ENCODE measurements around the gene KATNA1. TPM values are rescaled to one million over a fixed set of nuclear protein-coding genes. Genes with fewer than 3 reads are reported as not detected.

Gene KATNA1
- total RNA-seq (10 to 100 TPM in 8 of 10 donors, 1 to 10 TPM in 2; 9.4 to 14.2 (median 12.0) TPM), polyA plus RNA-seq (10 to 100 TPM in 1 of 2 donors, 1 to 10 TPM in 1; 6.8 to 13.3 TPM)
- long read RNA-seq, donor 1, transcript KATNA1-203 (11 exons, 1,984 nt) = major isoform, 19 of 22 reads
- long read RNA-seq, donor 1, partial matches to known transcripts = 0 of 22 reads
- long read RNA-seq, donor 1, other reads (novel, unspliced or antisense) = 3 of 22 reads
- long read RNA-seq, donor 2, transcript KATNA1-203 (11 exons, 1,984 nt) = major isoform, 28 of 33 reads
- long read RNA-seq, donor 2, partial matches to known transcripts = 2 of 33 reads
- long read RNA-seq, donor 2, other reads (novel, unspliced or antisense) = 2 of 33 reads
- long read RNA-seq, donor 3, transcript KATNA1-203 (11 exons, 1,984 nt) = major isoform, 55 of 61 reads
- long read RNA-seq, donor 3, partial matches to known transcripts = 0 of 61 reads
- long read RNA-seq, donor 3, other reads (novel, unspliced or antisense) = 6 of 61 reads

GRCh38 chr6:149648148-149649145 is at the start of gene KATNA1:
TSS of gene KATNA1 (minus strand) at chr6:149648714. CDS start at chr6:149638547, 10,167 bp downstream.
- Histone ChIP-seq H3K4me3 (peak within 1 kb of the TSS; percentile 76 to 95 (median 86)), H3K9me3 (no peaks in the 10 kb centered on the region), H3K36me3 (no peaks in the 10 kb centered on the region), H3K27ac (peak within 1 kb of the TSS; percentile 19 to 93 (median 87)), H3K27me3 (no peaks in the 10 kb centered on the region), H3K4me1 (peaks cover 0 to 28% (median 18%) of the 10 kb centered on the region in 9 donors)
- intact Hi-C loops (cut with DNase I) = loop anchor here in 2 of 10 donors (5.0 kb wide), 2 partner anchors 69 to 81 kb away; partner anchors contain the start of genes GINM1 (in 1 of the 2) and LATS1 (in 1 of the 2)
- DNase-seq (peak; percentile 85 to 91), ATAC-seq (peak; percentile 97 to 99 (median 98))
- peak in 4 of 9 donors; percentile 9 to 21 (median 18) for TF ChIP-seq CTCF (IDR thresholded peaks at IDR 0.05)
- 1% methylated on average over 69 of the region's 69 CpGs for WGBS, 2 donors

- H3K27ac ChIP-seq = no peak overlapping the region
- peaks cover 0 to 82% (median 3%) of the 10 kb centered on the region in 9 donors for H3K36me3 ChIP-seq
- H3K27me3 ChIP-seq = no peaks in the 10 kb centered on the region
- no peak overlapping the region for H3K4me3 ChIP-seq
- WGBS, 2 donors = 96 to 98% methylated on average over 2 of the region's 2 CpGs
- H3K9me3 ChIP-seq = no peaks in the 10 kb centered on the region
- TF ChIP-seq CTCF (IDR thresholded peaks at IDR 0.05) = no peak
- peaks cover 0 to 43% (median 19%) of the 10 kb centered on the region in 9 donors for H3K4me1 ChIP-seq
- intact Hi-C loops (cut with DNase I) = no loop called here
- ATAC-seq (no peak), DNase-seq (no peak)
These were observed 49.7 kb upstream of the KATNA1 start for GRCh38 chr6:149698175-149698574.

GRCh38 chr6:149696901-149697300 is 48.4 kb upstream of the KATNA1 start:
- Histone ChIP-seq H3K36me3 (peaks cover 0 to 91% (median 7%) of the 10 kb centered on the region in 9 donors), H3K27me3 (no peaks in the 10 kb centered on the region), H3K4me3 (no peak overlapping the region), H3K27ac (no peak overlapping the region), H3K4me1 (peaks cover 0 to 34% (median 19%) of the 10 kb centered on the region in 9 donors), H3K9me3 (no peaks in the 10 kb centered on the region)
- intact Hi-C loops (cut with DNase I) = no loop called here
- TF ChIP-seq CTCF (IDR thresholded peaks at IDR 0.05) = no peak
- DNase-seq = no peak
- WGBS, 2 donors = 40 to 56% methylated on average over 1 of the region's 1 CpG
- ATAC-seq = no peak

GRCh38 chr6:149694921-149695320 is 46.4 kb upstream of the KATNA1 start:
- DNase-seq (no peak), ATAC-seq (no peak)
- Histone ChIP-seq H3K4me3 (no peak overlapping the region), H3K27ac (no peak overlapping the region), H3K9me3 (no peaks in the 10 kb centered on the region), H3K27me3 (no peaks in the 10 kb centered on the region), H3K4me1 (peaks cover 0 to 18% (median 5%) of the 10 kb centered on the region in 9 donors), H3K36me3 (peaks cover 0 to 95% (median 7%) of the 10 kb centered on the region in 9 donors)
- 78 to 87% methylated on average over 2 of the region's 2 CpGs for WGBS, 2 donors
- intact Hi-C loops (cut with DNase I) = no loop called here
- TF ChIP-seq CTCF (IDR thresholded peaks at IDR 0.05) = no peak

All from heart right ventricle (tissue), 16 donors.